Activated naive CD8-positive, alpha-beta T cell treated with anti-CD3 and anti-CD28 coated beads, Interleukin-2, amount 10 ng/mL, durations not matched to agents 7 days and 5 days (primary cell): ENCODE results near the gene ELF5. TPM values are rescaled to one million over a fixed set of nuclear protein-coding genes. Genes with fewer than 3 reads are reported as not detected.
A peak's percentile ranks its signal among the peaks of the same experiment; 100 is the strongest.

ENCODE experiments used
- ATAC-seq: fragments of 150-1000 bp; cut with Tn5 transposase; one replicate; pipeline ENCODE4 v1.10.0; 2021; ENCODE audit warnings: low read depth, moderate library complexity
- POLR2A ChIA-PET: fragments of 350-600 bp; sonication (Branson Sonifier 250); formaldehyde crosslinking; loops from one replicate; lab custom pipeline; 2021; ENCODE audit warnings: antibody characterized with exemption; lab: Charles Lee
- DNase-seq: peaks from one replicate; pipeline ENCODE4 v3.0.0; 2021
- H3K27ac Mint-ChIP-seq: one replicate; pipeline ENCODE4 v1.8.0; 2022; ENCODE audit warnings: mild to moderate bottlenecking, mixed read lengths
- H3K27me3 Mint-ChIP-seq: one replicate; pipeline ENCODE4 v1.8.0; 2022; ENCODE audit warnings: mild to moderate bottlenecking, moderate library complexity, mixed read lengths
- H3K36me3 Mint-ChIP-seq: one replicate; pipeline ENCODE4 v1.8.0; 2021; ENCODE audit warnings: mild to moderate bottlenecking, mixed read lengths
- H3K4me1 Mint-ChIP-seq: one replicate; pipeline ENCODE4 v1.8.0; 2021; ENCODE audit warnings: mixed read lengths
- H3K4me3 Mint-ChIP-seq: one replicate; pipeline ENCODE4 v1.8.0; 2022; ENCODE audit warnings: mild to moderate bottlenecking, moderate library complexity, mixed read lengths
- H3K9me3 Mint-ChIP-seq: one replicate; pipeline ENCODE4 v1.8.0; 2021; ENCODE audit warnings: mixed read lengths
- total RNA-seq, 2 experiments: library from RNA; stranded (reverse); gene quantifications; one replicate each; pipeline ENCODE4 v1.2.3, GENCODE V29; 2021

The ELF5 gene
- total RNA-seq, 2 experiments from 2014 or later: not detected

- Mint-ChIP-seq H3K9me3 (no peaks in the 10 kb centered on the region), H3K27ac (peak overlapping the region; percentile 60), H3K4me1 (peaks cover 18% of the 10 kb centered on the region), H3K27me3 (no peaks in the 10 kb centered on the region), H3K36me3 (peaks cover 23% of the 10 kb centered on the region), H3K4me3 (peak overlapping the region; percentile 46)
- DNase-seq (no peak), ATAC-seq (no peak)
- POLR2A ChIA-PET: interaction anchor here (0.7 to 1.0 kb wide), 2 partner anchors 396 to 397 kb away, joined by 3 read pairs; no protein-coding TSS in a partner anchor
Measured at GRCh38 chr11:34448223-34448994, 65.2 kb downstream of the ELF5 start.

- peaks cover 24% of the 10 kb centered on the region for H3K36me3 Mint-ChIP-seq
- H3K27me3 Mint-ChIP-seq: no peaks in the 10 kb centered on the region
- DNase-seq: no peak
- POLR2A ChIA-PET: no interaction called here
- no peak overlapping the region for H3K4me3 Mint-ChIP-seq
- peaks cover 18% of the 10 kb centered on the region for H3K4me1 Mint-ChIP-seq
- H3K27ac Mint-ChIP-seq: no peak overlapping the region
- no peaks in the 10 kb centered on the region for H3K9me3 Mint-ChIP-seq
- ATAC-seq: no peak
Measured at GRCh38 chr11:34447044-34447443, 66.5 kb downstream of the ELF5 start.

GRCh38 chr11:34446386-34446785 lies 67.2 kb downstream of the ELF5 start:
- POLR2A ChIA-PET: no interaction called here
- no peak overlapping the region for H3K27ac Mint-ChIP-seq
- peaks cover 18% of the 10 kb centered on the region for H3K4me1 Mint-ChIP-seq
- H3K27me3 Mint-ChIP-seq: no peaks in the 10 kb centered on the region
- peaks cover 20% of the 10 kb centered on the region for H3K36me3 Mint-ChIP-seq
- DNase-seq (no peak), ATAC-seq (no peak)
- no peaks in the 10 kb centered on the region for H3K9me3 Mint-ChIP-seq
- no peak overlapping the region for H3K4me3 Mint-ChIP-seq

GRCh38 chr11:34445956-34446355 lies 67.6 kb downstream of the ELF5 start:
- H3K36me3 Mint-ChIP-seq: peaks cover 22% of the 10 kb centered on the region
- no peak overlapping the region for H3K4me3 Mint-ChIP-seq
- no peaks in the 10 kb centered on the region for H3K9me3 Mint-ChIP-seq
- POLR2A ChIA-PET: no interaction called here
- no peak overlapping the region for H3K27ac Mint-ChIP-seq
- DNase-seq: no peak
- H3K4me1 Mint-ChIP-seq: peaks cover 20% of the 10 kb centered on the region
- H3K27me3 Mint-ChIP-seq: no peaks in the 10 kb centered on the region
- no peak for ATAC-seq

GRCh38 chr11:34444428-34444827 lies 69.2 kb downstream of the ELF5 start:
- peaks cover 28% of the 10 kb centered on the region for H3K4me1 Mint-ChIP-seq
- DNase-seq: no peak
- no peak for ATAC-seq
- H3K27me3 Mint-ChIP-seq: no peaks in the 10 kb centered on the region
- H3K27ac Mint-ChIP-seq: no peak overlapping the region
- no peak overlapping the region for H3K4me3 Mint-ChIP-seq
- H3K36me3 Mint-ChIP-seq: peaks cover 12% of the 10 kb centered on the region
- no peaks in the 10 kb centered on the region for H3K9me3 Mint-ChIP-seq
- POLR2A ChIA-PET: no interaction called here

- no peaks in the 10 kb centered on the region for H3K9me3 Mint-ChIP-seq
- peaks cover 12% of the 10 kb centered on the region for H3K36me3 Mint-ChIP-seq
- DNase-seq (no peak), ATAC-seq (no peak)
- H3K4me1 Mint-ChIP-seq: peaks cover 19% of the 10 kb centered on the region
- no peaks in the 10 kb centered on the region for H3K27me3 Mint-ChIP-seq
- POLR2A ChIA-PET: no interaction called here
- no peak overlapping the region for H3K4me3 Mint-ChIP-seq
- H3K27ac Mint-ChIP-seq: no peak overlapping the region
Measured at GRCh38 chr11:34443136-34443535, 70.5 kb downstream of the ELF5 start.

GRCh38 chr11:34441814-34442213 lies 71.8 kb downstream of the ELF5 start:
- H3K9me3 Mint-ChIP-seq: no peaks in the 10 kb centered on the region
- no peak for DNase-seq
- H3K27me3 Mint-ChIP-seq: no peaks in the 10 kb centered on the region
- H3K36me3 Mint-ChIP-seq: peaks cover 9% of the 10 kb centered on the region
- H3K4me3 Mint-ChIP-seq: no peak overlapping the region
- no peak for ATAC-seq
- H3K27ac Mint-ChIP-seq: no peak overlapping the region
- POLR2A ChIA-PET: no interaction called here
- peaks cover 16% of the 10 kb centered on the region for H3K4me1 Mint-ChIP-seq

- POLR2A ChIA-PET: no interaction called here
Measured at GRCh38 chr11:34439610-34440198, 73.9 kb downstream of the ELF5 start.

GRCh38 chr11:34438529-34439507 lies 74.8 kb downstream of the ELF5 start, which contains the start of gene CAT:
Gene CAT, plus strand, starts transcription at chr11:34438934. Its CDS starts 80 bp downstream, at chr11:34439014.
- peaks cover 15% of the 10 kb centered on the region for H3K4me1 Mint-ChIP-seq
- peak within 1 kb of the TSS; percentile 85 for H3K4me3 Mint-ChIP-seq
- no peaks in the 10 kb centered on the region for H3K27me3 Mint-ChIP-seq
- no peaks in the 10 kb centered on the region for H3K9me3 Mint-ChIP-seq
- peak within 1 kb of the TSS; percentile 81 for H3K27ac Mint-ChIP-seq
- ATAC-seq (peak; percentile 98), DNase-seq (peak; percentile 97)
- POLR2A ChIA-PET: interaction anchor here (0.6 to 1.5 kb wide), 3 partner anchors 81 to 347 kb away, joined by 3 to 4 read pairs (median 4); partner anchors contain the start of gene ABTB2
- peaks cover 9% of the 10 kb centered on the region for H3K36me3 Mint-ChIP-seq

More at GRCh38 chr11:34439610-34440198, 73.9 kb downstream of the ELF5 start:
- ATAC-seq (no peak), DNase-seq (no peak)
- H3K4me1 Mint-ChIP-seq: peaks cover 16% of the 10 kb centered on the region
- H3K27me3 Mint-ChIP-seq: no peaks in the 10 kb centered on the region
- peak overlapping the region; percentile 85 for H3K4me3 Mint-ChIP-seq
- H3K9me3 Mint-ChIP-seq: no peaks in the 10 kb centered on the region
- H3K36me3 Mint-ChIP-seq: peaks cover 9% of the 10 kb centered on the region
- peak overlapping the region; percentile 81 for H3K27ac Mint-ChIP-seq

GRCh38 chr11:34437224-34438125 lies 76.1 kb downstream of the ELF5 start:
- Mint-ChIP-seq H3K36me3 (peaks cover 3% of the 10 kb centered on the region), H3K27ac (no peak overlapping the region), H3K27me3 (peaks cover 4% of the 10 kb centered on the region), H3K4me3 (peak overlapping the region; percentile 85), H3K4me1 (peaks cover 12% of the 10 kb centered on the region), H3K9me3 (no peaks in the 10 kb centered on the region)
- POLR2A ChIA-PET: interaction anchor here (0.6 to 1.5 kb wide), 4 partner anchors 80 to 385 kb away, joined by 3 to 4 read pairs (median 4); partner anchors contain the start of gene ABTB2
- DNase-seq (no peak), ATAC-seq (no peak)

GRCh38 chr11:34433899-34434298 lies 79.7 kb downstream of the ELF5 start:
- H3K4me3 Mint-ChIP-seq: no peak overlapping the region
- no peak overlapping the region for H3K27ac Mint-ChIP-seq
- POLR2A ChIA-PET: interaction anchor here (0.6 kb wide), 1 partner anchor 276 kb away, joined by 3 read pairs; no protein-coding TSS in a partner anchor
- peaks cover 8% of the 10 kb centered on the region for H3K4me1 Mint-ChIP-seq
- no peaks in the 10 kb centered on the region for H3K36me3 Mint-ChIP-seq
- ATAC-seq (no peak), DNase-seq (no peak)
- no peaks in the 10 kb centered on the region for H3K9me3 Mint-ChIP-seq
- H3K27me3 Mint-ChIP-seq: peaks cover 8% of the 10 kb centered on the region

- Mint-ChIP-seq H3K36me3 (no peaks in the 10 kb centered on the region), H3K9me3 (no peaks in the 10 kb centered on the region), H3K4me1 (peaks cover 8% of the 10 kb centered on the region), H3K4me3 (no peak overlapping the region), H3K27ac (no peak overlapping the region), H3K27me3 (peaks cover 8% of the 10 kb centered on the region)
- DNase-seq (no peak), ATAC-seq (no peak)
- POLR2A ChIA-PET: no interaction called here
Measured at GRCh38 chr11:34432822-34433221, 80.8 kb downstream of the ELF5 start.
